HG03159 (cell line): ENCODE results near the gene SRC.

ENCODE experiments used
- ATAC-seq: cut with Tn5 transposase; IDR thresholded peaks from one replicate; pipeline ENCODE4 v1.9.1; 2021; ENCODE audit warnings: mild to moderate bottlenecking, moderate library complexity; ENCODE audit not compliant: unreplicated experiment

Gene SRC

GRCh38 chr20:37380864-37381579 is 35.1 kb downstream of the SRC start:
- ATAC-seq: no peak

- ATAC-seq: no peak
Observed at GRCh38 chr20:37381621-37382471, 35.9 kb downstream of the SRC start.

GRCh38 chr20:37382482-37383120 is 36.7 kb downstream of the SRC start:
- ATAC-seq: no peak

- ATAC-seq: no peak
Observed at GRCh38 chr20:37383229-37383989, 37.5 kb downstream of the SRC start.

- peak; percentile 48 for ATAC-seq
Observed at GRCh38 chr20:37384683-37385174, 38.8 kb downstream of the SRC start.

GRCh38 chr20:37385176-37385575 is 39.2 kb downstream of the SRC start:
- no peak for ATAC-seq

- no peak for ATAC-seq
Observed at GRCh38 chr20:37385659-37386504, 39.9 kb downstream of the SRC start.

- ATAC-seq: no peak
Observed at GRCh38 chr20:37386505-37387251, 40.7 kb downstream of the SRC start.

GRCh38 chr20:37387519-37388269 is 41.8 kb downstream of the SRC start:
- no peak for ATAC-seq

- ATAC-seq: no peak
Observed at GRCh38 chr20:37388831-37389230, 42.9 kb downstream of the SRC start.

GRCh38 chr20:37389241-37389747 is 43.4 kb downstream of the SRC start:
- ATAC-seq: no peak

GRCh38 chr20:37389844-37390275 is 43.9 kb downstream of the SRC start:
- no peak for ATAC-seq

- no peak for ATAC-seq
Observed at GRCh38 chr20:37390503-37390890, 44.6 kb downstream of the SRC start.

GRCh38 chr20:37390891-37391525 is 45.1 kb downstream of the SRC start:
- no peak for ATAC-seq

GRCh38 chr20:37392441-37393195 is 46.7 kb downstream of the SRC start:
- ATAC-seq: no peak

GRCh38 chr20:37393196-37393862 is 47.4 kb downstream of the SRC start:
- no peak for ATAC-seq
